Subcutaneous abdominal adipose tissue (tissue), 5 donors: Measurements from ENCODE around the gene DDT.
"Not testable (repeated sequence)": the region's sequence is repeated elsewhere in the genome, so short reads cannot be mapped to it uniquely, and the experiment has no call there.

Experiments
- H3K27ac ChIP-seq: one replicate; pipeline ENCODE4 v1.7.0; 2013; ENCODE audit warnings: low read depth, mild to moderate bottlenecking, inconsistent platforms, low read length, moderate library complexity
- H3K27me3 ChIP-seq, 5 donors: one replicate each; pipeline ENCODE4 v1.7.0; 2013; ENCODE audit warnings: low read length in 5 of 5, inconsistent platforms in 1 of 5; ENCODE audit not compliant: control insufficient read depth in 5 of 5, insufficient read depth in 4 of 5
- H3K36me3 ChIP-seq, 5 donors: one replicate each; pipeline ENCODE4 v1.7.0; 2013; ENCODE audit warnings: low read length in 5 of 5; ENCODE audit not compliant: control insufficient read depth in 5 of 5, insufficient read depth in 5 of 5
- H3K4me1 ChIP-seq, 5 donors: one replicate each; pipeline ENCODE4 v1.7.0; 2013; ENCODE audit warnings: low read length in 5 of 5, mild to moderate bottlenecking in 3 of 5, moderate library complexity in 1 of 5; ENCODE audit not compliant: control insufficient read depth in 5 of 5, insufficient read depth in 5 of 5
- H3K4me3 ChIP-seq, 5 donors: one replicate each; pipeline ENCODE4 v1.7.0; 2013; ENCODE audit warnings: low read length in 5 of 5, low read depth in 1 of 5
- H3K9ac ChIP-seq, 5 donors: one replicate each; pipeline ENCODE4 v1.7.0; 2013; ENCODE audit warnings: low read length in 5 of 5, mild to moderate bottlenecking in 4 of 5, moderate library complexity in 3 of 5
- H3K9me3 ChIP-seq, 5 donors: one replicate each; pipeline ENCODE4 v1.7.0; 2013; ENCODE audit warnings: low read length in 5 of 5; ENCODE audit not compliant: control insufficient read depth in 5 of 5
- donor health status: healthy.
- donor health status: healthy.
- donor health status: healthy.
- donor health status: healthy.
- donor health status: healthy.

Gene DDT

DNA sequence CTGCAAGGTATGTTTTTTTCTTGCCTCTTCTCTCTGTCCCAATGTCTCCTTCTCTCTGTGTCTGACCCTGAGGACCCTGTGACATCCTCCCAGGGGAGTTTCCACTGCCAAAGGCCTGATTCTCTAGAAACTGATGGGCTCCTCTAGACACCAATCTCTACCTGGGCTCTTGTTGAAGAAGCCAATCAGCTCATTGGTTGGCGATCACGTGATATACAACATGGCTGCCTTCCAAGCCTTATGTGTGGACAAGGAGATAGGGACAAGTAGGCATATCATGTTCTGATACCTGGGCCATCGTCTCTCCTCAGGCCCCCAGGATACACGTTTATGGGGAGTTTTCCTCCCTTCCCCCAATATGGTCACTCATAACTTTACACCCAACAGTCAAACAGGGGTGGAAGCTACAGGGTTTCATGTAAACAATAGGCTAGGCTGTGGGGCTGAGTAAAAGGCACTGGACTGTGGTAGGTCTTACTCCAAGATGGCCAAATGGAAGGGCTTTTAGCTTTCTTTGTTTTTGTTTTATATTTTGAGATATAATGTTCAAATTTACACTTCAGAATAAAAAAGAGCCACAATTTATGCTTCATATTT, 19.4 kb upstream of the DDT start:
- H3K36me3 ChIP-seq, H3K4me1 ChIP-seq, H3K9ac ChIP-seq, H3K9me3 ChIP-seq, H3K27me3 ChIP-seq, H3K27ac ChIP-seq, H3K4me3 ChIP-seq: not testable (repeated sequence)

- not testable (repeated sequence) for H3K36me3 ChIP-seq, H3K9ac ChIP-seq, H3K27me3 ChIP-seq, H3K27ac ChIP-seq, H3K4me3 ChIP-seq, H3K9me3 ChIP-seq, H3K4me1 ChIP-seq
Observed at GRCh38 chr22:23993080-23993479, 18.8 kb upstream of the DDT start.

GRCh38 chr22:23989583-23990244, 15.5 kb upstream of the DDT start:
- H3K9me3 ChIP-seq = not testable (repeated sequence)

DNA sequence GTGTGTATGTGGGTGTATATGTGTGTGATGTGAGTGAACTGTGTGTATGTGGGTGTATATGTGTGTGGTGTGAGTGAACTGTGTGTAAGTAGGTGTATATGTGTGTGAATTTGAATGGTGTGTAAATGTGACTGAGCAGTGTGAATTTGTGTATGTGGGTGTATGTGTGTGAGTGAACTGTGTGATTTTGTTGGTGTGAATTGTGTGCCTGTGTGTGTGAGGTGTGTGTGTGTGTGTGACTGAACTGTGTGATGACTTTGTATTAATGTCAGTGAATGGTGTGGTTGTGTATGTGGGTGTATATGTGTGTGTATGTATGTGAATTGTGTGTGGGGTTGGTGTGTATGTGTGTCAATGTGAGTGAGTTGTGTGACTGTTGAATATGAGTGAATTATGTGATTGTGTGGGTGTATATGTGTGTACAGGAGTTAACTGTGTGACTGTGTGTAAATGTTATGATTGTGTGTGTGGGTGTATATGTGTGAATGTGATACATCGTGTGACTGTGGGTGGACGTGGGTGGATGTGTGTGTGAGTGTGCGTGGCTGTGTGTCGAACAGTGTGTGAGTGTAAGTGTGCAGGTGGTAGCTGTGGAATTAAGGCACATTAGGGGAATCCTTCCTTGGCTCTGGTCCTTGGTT, 12.4 kb upstream of the DDT start:
- not testable (repeated sequence) for H3K4me1 ChIP-seq, H3K27ac ChIP-seq, H3K36me3 ChIP-seq, H3K9ac ChIP-seq, H3K27me3 ChIP-seq, H3K9me3 ChIP-seq, H3K4me3 ChIP-seq

More at GRCh38 chr22:23989583-23990244, 15.5 kb upstream of the DDT start:
- not testable (repeated sequence) for H3K36me3 ChIP-seq, H3K4me1 ChIP-seq, H3K4me3 ChIP-seq, H3K27ac ChIP-seq, H3K9ac ChIP-seq, H3K27me3 ChIP-seq

DNA sequence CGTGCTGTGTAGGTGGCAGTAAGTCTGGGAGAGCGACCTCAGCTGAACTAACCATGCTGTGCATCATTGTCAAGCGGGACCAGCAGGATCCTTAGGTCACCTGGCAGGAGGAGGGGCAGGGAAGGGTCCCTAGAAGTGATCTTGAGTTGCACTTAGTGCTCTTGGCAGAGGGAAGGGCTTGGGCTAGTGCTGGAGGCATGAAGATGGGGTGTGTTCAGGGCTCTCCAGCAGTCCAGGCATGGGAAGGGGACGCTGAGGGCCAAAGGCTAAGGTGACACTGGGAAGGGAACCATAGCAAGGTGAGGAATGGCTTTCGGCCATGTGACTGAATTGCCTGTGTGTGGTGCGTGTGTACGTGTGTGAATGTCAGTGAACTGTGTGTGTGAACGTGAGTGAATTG, 11.8 kb upstream of the DDT start:
- H3K9ac ChIP-seq, H3K9me3 ChIP-seq, H3K36me3 ChIP-seq, H3K27me3 ChIP-seq, H3K4me1 ChIP-seq, H3K4me3 ChIP-seq, H3K27ac ChIP-seq: not testable (repeated sequence)

- H3K27me3 ChIP-seq = no peaks in the 10 kb centered on the region
- no peaks in the 10 kb centered on the region for H3K36me3 ChIP-seq
- no peaks in the 10 kb centered on the region for H3K9me3 ChIP-seq
- H3K4me3 ChIP-seq = no peak overlapping the region
- no peak overlapping the region for H3K27ac ChIP-seq
- H3K4me1 ChIP-seq = no peaks in the 10 kb centered on the region
- no peak overlapping the region for H3K9ac ChIP-seq
Observed at GRCh38 chr22:23984430-23984829, 10.2 kb upstream of the DDT start.

GRCh38 chr22:23980567-23980966, 6.3 kb upstream of the DDT start:
- not testable (repeated sequence) for H3K27me3 ChIP-seq, H3K4me3 ChIP-seq, H3K27ac ChIP-seq, H3K4me1 ChIP-seq, H3K9ac ChIP-seq, H3K9me3 ChIP-seq, H3K36me3 ChIP-seq

DNA sequence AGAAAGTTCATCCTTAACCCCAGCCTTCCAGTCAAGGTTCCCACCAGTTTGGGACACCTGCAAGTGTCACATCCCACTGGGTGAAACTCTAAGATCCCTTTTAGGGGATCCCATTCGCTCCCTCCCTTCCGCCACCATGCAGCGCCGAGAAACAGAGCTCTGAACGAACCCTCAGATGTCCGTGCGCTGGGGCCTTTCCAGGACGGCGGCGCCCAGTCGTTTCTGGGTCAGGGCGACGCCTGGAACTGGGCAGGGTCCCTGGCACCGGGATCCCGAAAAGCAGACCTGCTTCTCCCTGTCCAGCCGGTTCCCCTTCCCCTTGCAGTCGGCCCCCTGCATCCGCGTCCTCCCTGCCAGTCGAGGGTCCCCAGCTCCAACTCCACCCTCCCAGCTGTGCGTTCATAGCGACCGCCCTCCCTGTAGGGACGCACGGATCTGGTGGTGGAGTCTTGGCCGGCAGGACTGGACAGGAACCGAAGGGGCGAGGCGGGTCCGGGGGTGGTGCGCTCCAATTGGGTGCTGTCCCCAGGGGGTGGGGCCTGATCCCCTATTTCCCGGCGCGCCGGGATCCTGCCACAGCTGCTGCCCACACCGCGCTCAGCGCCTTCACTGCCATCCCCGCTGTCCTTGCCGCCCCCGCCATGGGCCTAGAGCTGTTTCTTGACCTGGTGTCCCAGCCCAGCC, 5.5 kb upstream of the DDT start, which contains the start of gene GSTT2:
GSTT2 (plus strand) TSS at position 578 of the 684 bp plus-strand sequence.
- not testable (repeated sequence) for H3K36me3 ChIP-seq, H3K27me3 ChIP-seq, H3K27ac ChIP-seq, H3K4me1 ChIP-seq, H3K4me3 ChIP-seq, H3K9ac ChIP-seq, H3K9me3 ChIP-seq

- H3K9ac ChIP-seq, H3K4me3 ChIP-seq, H3K27me3 ChIP-seq, H3K36me3 ChIP-seq, H3K27ac ChIP-seq, H3K4me1 ChIP-seq, H3K9me3 ChIP-seq: not testable (repeated sequence)
Observed at GRCh38 chr22:23977304-23977703, 3.1 kb upstream of the DDT start.

DNA sequence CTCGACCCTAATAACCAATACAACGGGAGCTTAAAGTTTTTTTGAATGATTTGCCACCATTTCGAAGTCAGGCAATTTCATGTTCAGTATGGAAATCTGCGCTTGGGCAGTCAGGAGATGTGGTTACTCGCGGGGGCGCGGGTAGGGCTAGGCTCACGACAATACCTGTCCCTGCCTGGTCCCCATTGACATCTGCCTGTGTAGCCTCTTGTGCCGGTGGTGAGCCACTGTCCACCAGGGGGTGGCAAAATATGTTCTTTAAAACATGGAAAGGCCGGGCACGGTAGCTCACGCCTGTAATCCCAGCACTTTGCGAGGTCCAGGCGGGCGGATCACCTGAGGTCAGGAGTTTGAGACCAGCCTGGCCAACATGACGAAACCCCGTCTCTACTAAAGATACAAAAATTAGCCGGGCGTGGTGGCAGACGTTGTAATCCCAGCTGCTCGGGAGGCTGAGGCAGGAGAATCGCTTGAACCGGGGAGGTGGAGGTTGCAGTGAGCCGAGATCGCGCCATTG, 653 bp upstream of the DDT start:
- not testable (repeated sequence) for H3K9ac ChIP-seq, H3K27me3 ChIP-seq, H3K4me3 ChIP-seq, H3K27ac ChIP-seq, H3K9me3 ChIP-seq
- Histone ChIP-seq H3K36me3 (peaks cover 0 to 21% (median 20%) of the 10 kb centered on the region in 5 donors), H3K4me1 (peaks cover 0 to 17% (median 8%) of the 10 kb centered on the region in 5 donors)
